IMR-90 (cell line): ENCODE data around the gene MALRD1. TPM values are rescaled to one million over a fixed set of nuclear protein-coding genes. Genes with fewer than 3 reads are reported as not detected.

ENCODE experiments used
- ATAC-seq: fragments of 200-7000 bp; cut with Tn5 transposase; 2 replicates; pipeline ENCODE4 v1.9.1; 2020; ENCODE audit warnings: low read depth, mild to moderate bottlenecking, moderate library complexity
- BruUV-seq: library from RNA; stranded (reverse); fragments of 400-500 nt; replicated peaks from 2 replicates; lab custom pipeline; 2021; lab: Mats Ljungman, UMichigan
- CTCF ChIA-PET: fragments of 300-600 bp; formaldehyde crosslinking; extraction: SDS; loops from one replicate; lab custom pipeline; 2021; ENCODE audit warnings: antibody characterized with exemption; lab: Yijun Ruan, JAX
- POLR2A ChIA-PET: fragments of 300-600 bp; sonication (Branson Sonifier 250); formaldehyde crosslinking; loops from one replicate; lab custom pipeline; 2022; ENCODE audit warnings: antibody characterized with exemption; ENCODE audit not compliant: unreplicated experiment; lab: Charles Lee
- DNase-seq: peaks from one replicate; pipeline ENCODE4 v3.0.0; 2013
- H2AFZ ChIP-seq: replicated peaks from 2 replicates; pipeline ENCODE3; 2013; ENCODE audit warnings: low read length, mild to moderate bottlenecking; ENCODE audit not compliant: poor library complexity
- H2AK5ac ChIP-seq: 2 replicates; pipeline ENCODE4 v1.6.1; 2013; ENCODE audit warnings: low read depth, low read length, inconsistent platforms
- H2AK9ac ChIP-seq: replicated peaks from 2 replicates; pipeline ENCODE3; 2013; ENCODE audit warnings: mild to moderate bottlenecking, low read depth, low read length, moderate library complexity; ENCODE audit not compliant: poor library complexity
- H2BK120ac ChIP-seq: 2 replicates; pipeline ENCODE4 v1.6.1; 2013; ENCODE audit warnings: low read depth, low read length, inconsistent platforms
- H2BK15ac ChIP-seq: 3 replicates; pipeline ENCODE4 v1.6.1; 2013; ENCODE audit warnings: low read depth, low read length, inconsistent platforms
- H2BK20ac ChIP-seq: 2 replicates; pipeline ENCODE4 v1.6.1; 2013; ENCODE audit warnings: low read depth, mild to moderate bottlenecking, inconsistent platforms, low read length, moderate library complexity
- H2BK5ac ChIP-seq: 2 replicates; pipeline ENCODE4 v1.6.1; 2013; ENCODE audit warnings: mild to moderate bottlenecking, low read depth, low read length, inconsistent platforms; ENCODE audit not compliant: poor library complexity, severe bottlenecking
- H3K14ac ChIP-seq: replicated peaks from 2 replicates; pipeline ENCODE4 v1.6.1; 2013; ENCODE audit warnings: low read depth, low read length, inconsistent platforms
- H3K18ac ChIP-seq: 2 replicates; pipeline ENCODE4 v1.6.1; 2013; ENCODE audit warnings: low read depth, low read length, control low read depth
- H3K23ac ChIP-seq: 2 replicates; pipeline ENCODE4 v1.6.1; 2013; ENCODE audit warnings: low read depth, low read length, inconsistent platforms
- H3K27ac ChIP-seq: 2 replicates; pipeline ENCODE4 v1.5.1; 2013; ENCODE audit warnings: mild to moderate bottlenecking, control low read depth, low read length; ENCODE audit not compliant: insufficient read depth
- H3K27me3 ChIP-seq: 2 replicates; pipeline ENCODE4 v1.6.1; 2013; ENCODE audit warnings: low read length; ENCODE audit not compliant: control insufficient read depth, insufficient read depth
- H3K36me3 ChIP-seq: 2 replicates; pipeline ENCODE4 v1.6.1; 2013; ENCODE audit warnings: low read length, mixed read lengths; ENCODE audit not compliant: control insufficient read depth, insufficient read depth
- H3K4ac ChIP-seq: 2 replicates; pipeline ENCODE4 v1.6.1; 2013; ENCODE audit warnings: low read depth, low read length, inconsistent platforms
- H3K4me1 ChIP-seq: 2 replicates; pipeline ENCODE4 v1.6.1; 2013; ENCODE audit warnings: low read length, mixed read lengths; ENCODE audit not compliant: control insufficient read depth, insufficient read depth
- H3K4me2 ChIP-seq: 2 replicates; pipeline ENCODE4 v1.6.1; 2013; ENCODE audit warnings: low read depth, mild to moderate bottlenecking, control low read depth, low read length, moderate library complexity
- H3K4me3 ChIP-seq: 2 replicates; pipeline ENCODE4 v1.5.1; 2013; ENCODE audit warnings: low read depth, mild to moderate bottlenecking, control low read depth, low read length, moderate library complexity; ENCODE audit not compliant: insufficient read depth
- H3K56ac ChIP-seq: 2 replicates; pipeline ENCODE4 v1.6.1; 2013; ENCODE audit warnings: low read length, inconsistent platforms; ENCODE audit not compliant: insufficient read depth; ENCODE audit errors: extremely low read depth
- H3K79me1 ChIP-seq, 2 experiments: 2 replicates each; pipeline ENCODE4 v1.6.1; 2013; ENCODE audit warnings: low read length in 2 of 2, inconsistent platforms in 1 of 2, low read depth in 1 of 2
- H3K9ac ChIP-seq: 2 replicates; pipeline ENCODE4 v1.6.1; 2013; ENCODE audit warnings: low read depth, low read length, control low read depth
- H3K9me1 ChIP-seq: 2 replicates; pipeline ENCODE4 v1.6.1; 2013; ENCODE audit warnings: low read length, inconsistent platforms; ENCODE audit not compliant: insufficient read depth
- H3K9me3 ChIP-seq: 2 replicates; pipeline ENCODE4 v1.6.1; 2013; ENCODE audit warnings: low read length; ENCODE audit not compliant: control insufficient read depth, insufficient read depth
- H4K20me1 ChIP-seq: 2 replicates; pipeline ENCODE4 v1.6.1; 2013; ENCODE audit warnings: low read length, inconsistent platforms; ENCODE audit not compliant: insufficient read depth
- H4K5ac ChIP-seq: 2 replicates; pipeline ENCODE4 v1.6.1; 2013; ENCODE audit warnings: mild to moderate bottlenecking, low read depth, low read length, control low read depth
- H4K8ac ChIP-seq, 2 experiments: 2 replicates each; pipeline ENCODE4 v1.6.1; 2013; ENCODE audit warnings: low read depth in 2 of 2, low read length in 2 of 2, control low read depth in 1 of 2, inconsistent platforms in 1 of 2
- H4K91ac ChIP-seq: 2 replicates; pipeline ENCODE4 v1.6.1; 2013; ENCODE audit warnings: low read depth, low read length, inconsistent platforms; ENCODE audit not compliant: insufficient read depth
- CEBPB ChIP-seq: IDR thresholded peaks from 2 replicates; pipeline ENCODE4 v1.6.1; 2012; ENCODE audit warnings: low read depth, low read length, improper control_type of control experiment
- NFE2L2 ChIP-seq: fragments of 150-350 bp; IDR thresholded peaks from 2 replicates; pipeline ENCODE4 v1.6.1; 2016; ENCODE audit warnings: low read depth, mild to moderate bottlenecking, low read length
- RCOR1 ChIP-seq: IDR thresholded peaks from 2 replicates; pipeline ENCODE4 v1.6.1; 2012; ENCODE audit warnings: mild to moderate bottlenecking, low read length, improper control_type of control experiment; ENCODE audit not compliant: insufficient replicate concordance
- RFX5 ChIP-seq: IDR thresholded peaks from 2 replicates; pipeline ENCODE4 v1.8.0; 2012; ENCODE audit warnings: low read depth, mild to moderate bottlenecking, low read length, moderate library complexity
- WGBS, 2 experiments: methylation state at CpG; one replicate each; pipeline versions ENCODE4 v1.1.5 to v1.1.7; 2013; ENCODE audit warnings: missing lambda C conversion rate in 2 of 2; ENCODE audit not compliant: insufficient read length in 1 of 2; ENCODE audit errors: extremely low coverage in 2 of 2; 5-methylcytosine and 5-hydroxymethylcytosine counted together
- dilution Hi-C: fragments of 300-500 bp; cut with HindIII; formaldehyde crosslinking; loops from one replicate; pipeline ENCODE4 v1.14.3; 2018; ENCODE audit warnings: low sequenced_read_pairs; ENCODE audit not compliant: unreplicated experiment
- in situ Hi-C: fragments of 300-500 bp; cut with MboI; formaldehyde crosslinking; loops from 3 replicates; pipeline ENCODE4 v1.14.3; 2019; ENCODE audit warnings: low sequenced_read_pairs, inconsistent platforms, mixed read lengths
- intact Hi-C: fragments of 100-400 bp; cut with micrococcal nuclease; formaldehyde crosslinking; loops from 2 replicates; pipeline ENCODE4 v1.10.0; 2022
- polyA plus RNA-seq, 3 experiments: library from polyadenylated mRNA; depleted of rRNA; stranded (reverse); fragments of >200 nt; gene quantifications; 2 replicates each; pipeline ENCODE4 v1.2.3, GENCODE V29; 2012; ENCODE audit warnings: low replicate concordance in 1 of 3
- total RNA-seq: library from RNA; depleted of rRNA; stranded (reverse); fragments of >200 nt; gene quantifications from 2 replicates; pipeline ENCODE4 v1.2.3, GENCODE V29; 2012

MALRD1 gene
- total and polyA plus RNA-seq, 2 of the 4 experiments (the other 2 are of a cell fraction), result 0.34 to 1.1 TPM

DNA sequence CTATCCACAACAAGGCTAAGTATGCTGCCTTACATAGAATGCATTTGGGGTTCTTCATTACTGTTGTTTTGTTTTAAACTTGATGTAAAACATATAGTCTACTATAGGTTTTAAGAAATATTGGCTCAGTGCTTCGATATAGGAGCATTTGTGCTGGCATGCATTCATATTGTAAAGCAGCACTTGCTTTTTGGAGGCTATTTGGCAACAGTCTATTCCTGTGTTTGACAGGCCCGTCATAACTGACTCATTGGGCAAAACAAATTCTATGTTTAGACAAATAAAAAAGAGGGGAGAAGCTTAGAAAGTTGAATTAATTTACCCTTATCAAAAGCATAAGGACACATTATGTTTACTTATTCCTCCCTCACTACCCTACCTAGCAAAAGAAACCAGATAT lies 729.2 kb downstream of the MALRD1 start:
- DNase-seq, result no peak
- no peak overlapping the region for H4K8ac ChIP-seq
- no peak overlapping the region for H3K18ac ChIP-seq
- no peaks in the 10 kb centered on the region; the same call in 1 of the 2 replicates for H3K9me1 ChIP-seq
- in situ Hi-C loops, result loop anchor here (25.0 kb wide), 1 partner anchor 1091 kb away; no protein-coding TSS in a partner anchor
- H2AFZ ChIP-seq, result no peak overlapping the region
- no peak overlapping the region for H4K5ac ChIP-seq
- peaks cover 2% of the 10 kb centered on the region; the same call in 1 of the 2 replicates for H3K9me3 ChIP-seq
- H3K27ac ChIP-seq, result no peak overlapping the region
- dilution Hi-C loops, result no loop called here
- no CpG with 5 or more reads among the region's 2 CpGs for WGBS, 2 experiments
- no peak overlapping the region for H2BK20ac ChIP-seq
- ATAC-seq, result no peak
- no peaks in the 10 kb centered on the region for H3K36me3 ChIP-seq
- H3K4me3 ChIP-seq, result no peak overlapping the region
- intact Hi-C loops, result loop anchor here (2.0 kb wide), 1 partner anchor 37 kb away; no protein-coding TSS in a partner anchor
- no peak overlapping the region for H2BK120ac ChIP-seq
- H2BK15ac ChIP-seq, result no peak overlapping the region
- no peak overlapping the region for H3K4me2 ChIP-seq
- H2AK5ac ChIP-seq, result no peak overlapping the region
- H3K4me1 ChIP-seq, result peaks cover 2% of the 10 kb centered on the region; the same call in 1 of the 2 replicates
- no peak overlapping the region for H2BK5ac ChIP-seq
- no peak overlapping the region for H3K9ac ChIP-seq
- no peak overlapping the region for H4K91ac ChIP-seq
- H3K79me1 ChIP-seq, result no peaks in the 10 kb centered on the region
- ChIA-PET POLR2A (no interaction called here), CTCF (no interaction called here)
- no TSS peak for BruUV-seq
- TF ChIP-seq RFX5, result no peak
- TF ChIP-seq NFE2L2, result no peak
- no peak for TF ChIP-seq RCOR1
- TF ChIP-seq CEBPB, result no peak
- no peak overlapping the region for H3K56ac ChIP-seq
- no peak overlapping the region for H3K4ac ChIP-seq
- H2AK9ac ChIP-seq, result no peak overlapping the region
- H3K14ac ChIP-seq, result no peak overlapping the region
- H3K27me3 ChIP-seq, result no peaks in the 10 kb centered on the region
- H4K20me1 ChIP-seq, result no peaks in the 10 kb centered on the region
- H3K23ac ChIP-seq, result no peak overlapping the region
